ENCODE data around the gene SAMSN1. TPM values are rescaled to one million over a fixed set of nuclear protein-coding genes. Genes with fewer than 3 reads are reported as not detected.

Gene SAMSN1
- total and polyA plus RNA-seq, 2 of the 8 experiments (the other 6 are each of a cell fraction or from before 2014, with no cell fraction given), result 0.50 to 3.0 TPM

- TF ChIP-seq, protein P1, sequence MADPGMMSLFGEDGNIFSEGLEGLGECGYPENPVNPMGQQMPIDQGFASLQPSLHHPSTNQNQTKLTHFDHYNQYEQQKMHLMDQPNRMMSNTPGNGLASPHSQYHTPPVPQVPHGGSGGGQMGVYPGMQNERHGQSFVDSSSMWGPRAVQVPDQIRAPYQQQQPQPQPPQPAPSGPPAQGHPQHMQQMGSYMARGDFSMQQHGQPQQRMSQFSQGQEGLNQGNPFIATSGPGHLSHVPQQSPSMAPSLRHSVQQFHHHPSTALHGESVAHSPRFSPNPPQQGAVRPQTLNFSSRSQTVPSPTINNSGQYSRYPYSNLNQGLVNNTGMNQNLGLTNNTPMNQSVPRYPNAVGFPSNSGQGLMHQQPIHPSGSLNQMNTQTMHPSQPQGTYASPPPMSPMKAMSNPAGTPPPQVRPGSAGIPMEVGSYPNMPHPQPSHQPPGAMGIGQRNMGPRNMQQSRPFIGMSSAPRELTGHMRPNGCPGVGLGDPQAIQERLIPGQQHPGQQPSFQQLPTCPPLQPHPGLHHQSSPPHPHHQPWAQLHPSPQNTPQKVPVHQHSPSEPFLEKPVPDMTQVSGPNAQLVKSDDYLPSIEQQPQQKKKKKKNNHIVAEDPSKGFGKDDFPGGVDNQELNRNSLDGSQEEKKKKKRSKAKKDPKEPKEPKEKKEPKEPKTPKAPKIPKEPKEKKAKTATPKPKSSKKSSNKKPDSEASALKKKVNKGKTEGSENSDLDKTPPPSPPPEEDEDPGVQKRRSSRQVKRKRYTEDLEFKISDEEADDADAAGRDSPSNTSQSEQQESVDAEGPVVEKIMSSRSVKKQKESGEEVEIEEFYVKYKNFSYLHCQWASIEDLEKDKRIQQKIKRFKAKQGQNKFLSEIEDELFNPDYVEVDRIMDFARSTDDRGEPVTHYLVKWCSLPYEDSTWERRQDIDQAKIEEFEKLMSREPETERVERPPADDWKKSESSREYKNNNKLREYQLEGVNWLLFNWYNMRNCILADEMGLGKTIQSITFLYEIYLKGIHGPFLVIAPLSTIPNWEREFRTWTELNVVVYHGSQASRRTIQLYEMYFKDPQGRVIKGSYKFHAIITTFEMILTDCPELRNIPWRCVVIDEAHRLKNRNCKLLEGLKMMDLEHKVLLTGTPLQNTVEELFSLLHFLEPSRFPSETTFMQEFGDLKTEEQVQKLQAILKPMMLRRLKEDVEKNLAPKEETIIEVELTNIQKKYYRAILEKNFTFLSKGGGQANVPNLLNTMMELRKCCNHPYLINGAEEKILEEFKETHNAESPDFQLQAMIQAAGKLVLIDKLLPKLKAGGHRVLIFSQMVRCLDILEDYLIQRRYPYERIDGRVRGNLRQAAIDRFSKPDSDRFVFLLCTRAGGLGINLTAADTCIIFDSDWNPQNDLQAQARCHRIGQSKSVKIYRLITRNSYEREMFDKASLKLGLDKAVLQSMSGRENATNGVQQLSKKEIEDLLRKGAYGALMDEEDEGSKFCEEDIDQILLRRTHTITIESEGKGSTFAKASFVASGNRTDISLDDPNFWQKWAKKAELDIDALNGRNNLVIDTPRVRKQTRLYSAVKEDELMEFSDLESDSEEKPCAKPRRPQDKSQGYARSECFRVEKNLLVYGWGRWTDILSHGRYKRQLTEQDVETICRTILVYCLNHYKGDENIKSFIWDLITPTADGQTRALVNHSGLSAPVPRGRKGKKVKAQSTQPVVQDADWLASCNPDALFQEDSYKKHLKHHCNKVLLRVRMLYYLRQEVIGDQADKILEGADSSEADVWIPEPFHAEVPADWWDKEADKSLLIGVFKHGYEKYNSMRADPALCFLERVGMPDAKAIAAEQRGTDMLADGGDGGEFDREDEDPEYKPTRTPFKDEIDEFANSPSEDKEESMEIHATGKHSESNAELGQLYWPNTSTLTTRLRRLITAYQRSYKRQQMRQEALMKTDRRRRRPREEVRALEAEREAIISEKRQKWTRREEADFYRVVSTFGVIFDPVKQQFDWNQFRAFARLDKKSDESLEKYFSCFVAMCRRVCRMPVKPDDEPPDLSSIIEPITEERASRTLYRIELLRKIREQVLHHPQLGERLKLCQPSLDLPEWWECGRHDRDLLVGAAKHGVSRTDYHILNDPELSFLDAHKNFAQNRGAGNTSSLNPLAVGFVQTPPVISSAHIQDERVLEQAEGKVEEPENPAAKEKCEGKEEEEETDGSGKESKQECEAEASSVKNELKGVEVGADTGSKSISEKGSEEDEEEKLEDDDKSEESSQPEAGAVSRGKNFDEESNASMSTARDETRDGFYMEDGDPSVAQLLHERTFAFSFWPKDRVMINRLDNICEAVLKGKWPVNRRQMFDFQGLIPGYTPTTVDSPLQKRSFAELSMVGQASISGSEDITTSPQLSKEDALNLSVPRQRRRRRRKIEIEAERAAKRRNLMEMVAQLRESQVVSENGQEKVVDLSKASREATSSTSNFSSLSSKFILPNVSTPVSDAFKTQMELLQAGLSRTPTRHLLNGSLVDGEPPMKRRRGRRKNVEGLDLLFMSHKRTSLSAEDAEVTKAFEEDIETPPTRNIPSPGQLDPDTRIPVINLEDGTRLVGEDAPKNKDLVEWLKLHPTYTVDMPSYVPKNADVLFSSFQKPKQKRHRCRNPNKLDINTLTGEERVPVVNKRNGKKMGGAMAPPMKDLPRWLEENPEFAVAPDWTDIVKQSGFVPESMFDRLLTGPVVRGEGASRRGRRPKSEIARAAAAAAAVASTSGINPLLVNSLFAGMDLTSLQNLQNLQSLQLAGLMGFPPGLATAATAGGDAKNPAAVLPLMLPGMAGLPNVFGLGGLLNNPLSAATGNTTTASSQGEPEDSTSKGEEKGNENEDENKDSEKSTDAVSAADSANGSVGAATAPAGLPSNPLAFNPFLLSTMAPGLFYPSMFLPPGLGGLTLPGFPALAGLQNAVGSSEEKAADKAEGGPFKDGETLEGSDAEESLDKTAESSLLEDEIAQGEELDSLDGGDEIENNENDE (IDR thresholded peaks at IDR 0.05; ENCODE audit: insufficient replicate concordance, low read length), result no peak
- TF ChIP-seq TEAD4 (IDR thresholded peaks at IDR 0.05; ENCODE audit: low read depth, low read length) (no peak), RBBP5 (IDR thresholded peaks at IDR 0.05; ENCODE audit: borderline replicate concordance, low read depth, low read length) (no peak), JUND (IDR thresholded peaks at IDR 0.05; ENCODE audit: low read length) (no peak), GABPA (IDR thresholded peaks at IDR 0.05; ENCODE audit: borderline replicate concordance, insufficient read depth, low read length) (no peak), SIRT6 (IDR thresholded peaks at IDR 0.05; ENCODE audit: low read length) (no peak), PHF8 (conservative IDR thresholded peaks at IDR 0.05; ENCODE audit: low read depth, low read length) (no peak), EP300 (IDR thresholded peaks at IDR 0.05; ENCODE audit: borderline replicate concordance in 1 of 2, low read depth in 2 of 2, low read length in 2 of 2) (no peak), MAFK (IDR thresholded peaks at IDR 0.05; ENCODE audit: low read depth, low read length) (no peak)
These were observed 71.1 kb downstream of the SAMSN1 start (continued) for GRCh38 chr21:14474995-14475394.

Data from H1 (cell line).